Measurements from ENCODE around the gene AACS. TPM values are rescaled to one million over a fixed set of nuclear protein-coding genes. Genes with fewer than 3 reads are reported as not detected.

The AACS gene
- total RNA-seq, 1 donor from 2014 or later = 21.7 TPM

DNA sequence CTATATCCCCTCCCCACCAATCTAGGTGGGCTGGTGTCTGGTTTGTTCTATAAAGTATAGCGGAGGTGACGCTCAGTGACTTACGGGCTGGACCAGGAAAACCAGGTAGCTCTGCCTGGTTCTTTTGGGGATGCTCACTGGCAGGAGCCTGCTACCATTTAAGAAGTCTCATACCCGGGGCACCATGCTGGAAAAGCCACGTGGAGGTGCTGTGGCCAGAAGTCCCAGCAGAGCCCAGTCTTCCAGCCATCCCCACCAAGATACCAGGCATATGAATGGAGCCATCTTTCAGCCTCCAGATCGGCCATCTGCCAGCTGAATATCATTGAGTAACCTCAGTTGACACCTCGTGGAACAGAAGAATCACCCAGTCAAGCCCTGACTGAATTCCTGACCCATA is 87.2 kb downstream of the AACS start:
- no peaks in the 10 kb centered on the region for H3K36me3 ChIP-seq
- no peak overlapping the region for H3K27ac ChIP-seq
- H3K27me3 ChIP-seq (ENCODE audit: low read depth) = no peaks in the 10 kb centered on the region
- DNase-seq = no peak
- intact Hi-C loops (cut with DNase I) = no loop called here
- no peak overlapping the region for H3K4me3 ChIP-seq
- no peaks in the 10 kb centered on the region for H3K9me3 ChIP-seq
- no peak for ATAC-seq
- TF ChIP-seq, protein P1, sequence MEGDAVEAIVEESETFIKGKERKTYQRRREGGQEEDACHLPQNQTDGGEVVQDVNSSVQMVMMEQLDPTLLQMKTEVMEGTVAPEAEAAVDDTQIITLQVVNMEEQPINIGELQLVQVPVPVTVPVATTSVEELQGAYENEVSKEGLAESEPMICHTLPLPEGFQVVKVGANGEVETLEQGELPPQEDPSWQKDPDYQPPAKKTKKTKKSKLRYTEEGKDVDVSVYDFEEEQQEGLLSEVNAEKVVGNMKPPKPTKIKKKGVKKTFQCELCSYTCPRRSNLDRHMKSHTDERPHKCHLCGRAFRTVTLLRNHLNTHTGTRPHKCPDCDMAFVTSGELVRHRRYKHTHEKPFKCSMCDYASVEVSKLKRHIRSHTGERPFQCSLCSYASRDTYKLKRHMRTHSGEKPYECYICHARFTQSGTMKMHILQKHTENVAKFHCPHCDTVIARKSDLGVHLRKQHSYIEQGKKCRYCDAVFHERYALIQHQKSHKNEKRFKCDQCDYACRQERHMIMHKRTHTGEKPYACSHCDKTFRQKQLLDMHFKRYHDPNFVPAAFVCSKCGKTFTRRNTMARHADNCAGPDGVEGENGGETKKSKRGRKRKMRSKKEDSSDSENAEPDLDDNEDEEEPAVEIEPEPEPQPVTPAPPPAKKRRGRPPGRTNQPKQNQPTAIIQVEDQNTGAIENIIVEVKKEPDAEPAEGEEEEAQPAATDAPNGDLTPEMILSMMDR (IDR thresholded peaks at IDR 0.05) = no peak
- H3K4me1 ChIP-seq = no peaks in the 10 kb centered on the region

DNA sequence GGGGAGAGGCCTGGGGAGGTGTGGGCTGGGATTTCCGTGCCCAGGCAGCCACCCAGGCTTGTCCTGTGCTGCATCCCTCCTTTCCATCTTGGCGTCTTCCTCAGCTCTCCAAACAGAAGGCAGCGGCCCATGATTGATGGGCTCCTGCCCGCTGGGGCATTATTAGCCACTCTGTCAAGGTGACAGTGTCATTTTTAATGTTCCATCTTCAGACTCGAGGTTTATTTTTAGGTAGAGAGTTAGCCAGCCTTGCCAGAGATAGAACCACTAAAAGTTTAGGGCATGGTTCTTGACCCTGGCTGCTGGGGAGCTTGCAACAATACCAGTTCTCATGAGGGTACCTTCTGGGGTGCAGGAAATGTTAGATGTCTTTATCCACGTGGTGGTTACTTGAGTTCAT is 90.1 kb downstream of the AACS start:
- TF ChIP-seq, protein P1 (IDR thresholded peaks at IDR 0.05) = no peak
- H3K4me1 ChIP-seq = no peaks in the 10 kb centered on the region
- H3K36me3 ChIP-seq = no peaks in the 10 kb centered on the region
- ATAC-seq = no peak
- H3K27me3 ChIP-seq (ENCODE audit: low read depth) = no peaks in the 10 kb centered on the region
- no peak overlapping the region for H3K27ac ChIP-seq
- DNase-seq = no peak
- intact Hi-C loops (cut with DNase I) = no loop called here
- H3K4me3 ChIP-seq = no peak overlapping the region
- no peaks in the 10 kb centered on the region for H3K9me3 ChIP-seq

DNA sequence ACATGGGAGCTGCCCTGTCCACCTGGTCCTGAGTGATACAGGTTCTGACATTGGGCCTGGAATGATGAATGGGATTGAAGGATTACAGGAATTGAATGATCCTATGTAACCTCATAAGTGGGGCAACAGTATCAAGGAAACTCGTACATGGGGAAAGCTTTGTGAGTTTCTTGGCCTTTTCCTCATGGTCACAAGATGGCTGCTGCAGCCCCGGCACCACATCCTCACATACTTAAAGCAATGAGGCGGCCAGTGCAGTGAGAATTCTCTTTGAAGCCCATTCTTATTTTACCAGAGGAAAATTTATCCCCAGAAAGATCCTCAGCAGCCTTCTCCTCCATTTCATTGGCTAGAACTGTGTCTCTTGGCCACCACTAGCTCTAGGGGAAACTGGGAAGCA is 91.9 kb downstream of the AACS start:
- ATAC-seq (no peak), DNase-seq (no peak)
- Histone ChIP-seq H3K4me1 (no peaks in the 10 kb centered on the region), H3K9me3 (no peaks in the 10 kb centered on the region), H3K27ac (no peak overlapping the region), H3K4me3 (no peak overlapping the region), H3K27me3 (ENCODE audit: low read depth) (no peaks in the 10 kb centered on the region), H3K36me3 (no peaks in the 10 kb centered on the region)
- TF ChIP-seq, protein P1 (IDR thresholded peaks at IDR 0.05) = no peak
- intact Hi-C loops (cut with DNase I) = no loop called here

DNA sequence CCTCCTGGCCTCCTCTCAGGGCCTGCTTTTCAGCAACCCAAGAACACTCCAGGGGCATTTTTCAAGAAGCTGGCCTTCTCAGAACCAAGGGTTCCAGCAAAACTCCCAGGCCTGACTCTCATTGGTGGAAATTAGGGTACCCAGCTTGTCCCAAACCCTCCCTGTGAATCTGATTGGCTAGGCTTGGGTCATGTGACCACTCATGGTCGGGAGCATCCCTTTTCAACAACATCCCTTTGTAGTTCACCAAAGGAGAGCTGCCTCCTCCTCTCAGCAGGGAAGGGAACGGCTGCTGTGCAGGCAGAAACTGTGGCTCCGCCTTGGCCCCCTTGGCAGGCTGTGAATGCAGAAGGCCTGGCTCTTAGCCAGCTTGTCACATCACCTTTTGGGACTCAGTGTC is 94.5 kb downstream of the AACS start:
- H3K9me3 ChIP-seq = no peaks in the 10 kb centered on the region
- no peaks in the 10 kb centered on the region for H3K4me1 ChIP-seq
- H3K4me3 ChIP-seq = no peak overlapping the region
- DNase-seq (no peak), ATAC-seq (no peak)
- no peak overlapping the region for H3K27ac ChIP-seq
- intact Hi-C loops (cut with DNase I) = no loop called here
- no peaks in the 10 kb centered on the region for H3K27me3 ChIP-seq (ENCODE audit: low read depth)
- TF ChIP-seq, protein P1 (IDR thresholded peaks at IDR 0.05) = no peak
- H3K36me3 ChIP-seq = no peaks in the 10 kb centered on the region

DNA sequence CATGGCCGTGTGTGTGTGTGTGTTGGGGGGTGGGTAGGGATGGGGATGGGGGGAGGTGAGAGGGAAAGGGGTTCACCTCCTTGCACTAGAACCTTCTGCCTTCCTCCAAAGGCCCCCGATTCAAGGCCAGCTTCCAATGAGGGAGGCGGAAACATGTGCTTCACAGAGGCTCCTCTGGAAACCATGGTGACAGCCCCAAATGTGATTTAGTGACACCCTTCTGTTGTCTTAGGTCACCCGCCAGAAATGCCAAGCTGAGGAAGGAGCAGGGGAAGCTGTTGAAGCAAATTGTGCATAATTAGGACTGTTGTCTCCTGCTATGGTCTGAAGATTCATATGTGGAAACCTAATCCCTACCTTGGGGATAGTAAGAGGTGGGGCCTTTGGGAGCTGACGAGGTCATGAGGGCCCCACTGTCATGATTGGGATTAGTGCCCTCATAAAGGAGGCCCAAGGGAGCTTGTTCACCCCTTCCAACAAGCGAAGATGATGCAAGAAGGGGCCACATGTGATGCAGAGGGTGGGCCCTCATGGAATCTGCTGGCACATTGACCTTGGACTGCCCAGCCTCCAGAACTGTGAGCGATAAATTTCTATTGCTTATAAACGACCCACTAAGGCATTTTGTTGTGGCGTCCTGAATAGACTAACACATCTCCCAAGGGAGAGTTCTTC is 95.2 kb downstream of the AACS start:
- Histone ChIP-seq H3K27me3 (ENCODE audit: low read depth) (no peaks in the 10 kb centered on the region), H3K36me3 (no peaks in the 10 kb centered on the region), H3K27ac (no peak overlapping the region), H3K4me3 (no peak overlapping the region), H3K9me3 (no peaks in the 10 kb centered on the region), H3K4me1 (no peaks in the 10 kb centered on the region)
- TF ChIP-seq, protein P1 (IDR thresholded peaks at IDR 0.05) = no peak
- no peak for DNase-seq
- intact Hi-C loops (cut with DNase I) = no loop called here
- ATAC-seq = no peak

DNA sequence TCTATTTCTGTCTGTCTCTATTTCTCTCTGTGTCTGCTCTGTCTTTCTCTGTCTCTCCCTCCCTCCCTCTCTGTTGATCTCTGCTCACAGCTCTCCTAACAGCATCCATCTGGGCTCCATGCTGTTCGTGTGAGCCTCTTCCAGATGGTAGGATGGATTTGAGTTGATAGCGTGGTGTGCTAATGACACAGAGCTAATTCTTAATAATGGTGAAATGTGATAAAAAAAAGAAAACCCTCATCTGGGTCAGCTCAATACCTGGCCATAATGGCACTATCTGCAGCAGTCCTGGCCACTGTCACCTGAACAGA is 96.4 kb downstream of the AACS start:
- Histone ChIP-seq H3K4me1 (no peaks in the 10 kb centered on the region), H3K4me3 (no peak overlapping the region), H3K27me3 (ENCODE audit: low read depth) (no peaks in the 10 kb centered on the region), H3K27ac (no peak overlapping the region), H3K36me3 (no peaks in the 10 kb centered on the region), H3K9me3 (no peaks in the 10 kb centered on the region)
- no peak for ATAC-seq
- intact Hi-C loops (cut with DNase I) = no loop called here
- no peak for DNase-seq
- TF ChIP-seq, protein P1 (IDR thresholded peaks at IDR 0.05) = no peak
